HG03280 (cell line): ENCODE measurements around the gene CFAP97D2.
"Not testable (repeated sequence)": the region's sequence is repeated elsewhere in the genome, so short reads cannot be mapped to it uniquely, and the experiment has no call there.

ENCODE experiments used
- ATAC-seq: cut with Tn5 transposase; IDR thresholded peaks from one replicate; pipeline ENCODE4 v1.9.1; 2021; ENCODE audit warnings: mild to moderate bottlenecking, moderate library complexity; ENCODE audit not compliant: unreplicated experiment

Gene CFAP97D2

GRCh38 chr13:114142640-114143490, 36.2 kb upstream of the CFAP97D2 start:
- no peak for ATAC-seq

- ATAC-seq, result peak; percentile 56
Observed at GRCh38 chr13:114143806-114144605, 35.1 kb upstream of the CFAP97D2 start.

GRCh38 chr13:114144606-114145244, 34.3 kb upstream of the CFAP97D2 start:
- ATAC-seq, result no peak

DNA sequence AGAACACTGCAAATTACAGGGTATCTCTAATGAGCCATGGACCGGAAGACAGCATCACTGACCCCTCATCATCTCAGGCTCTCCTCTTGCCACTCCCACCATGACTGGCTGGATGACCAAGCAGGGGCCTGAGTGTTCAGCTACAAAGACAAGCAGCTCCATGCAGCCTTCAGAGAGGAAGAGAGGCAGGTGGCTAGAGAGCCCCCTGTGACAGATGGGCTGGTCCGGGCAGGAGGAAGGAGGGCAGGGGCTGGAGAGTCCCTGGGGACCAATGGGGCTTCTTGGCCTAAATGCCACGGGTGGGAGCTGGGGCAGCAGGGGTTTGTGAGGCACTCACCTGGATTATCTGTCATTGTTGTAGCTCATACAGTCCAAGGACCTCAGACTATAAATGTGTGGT, 33.8 kb upstream of the CFAP97D2 start:
- no peak for ATAC-seq

DNA sequence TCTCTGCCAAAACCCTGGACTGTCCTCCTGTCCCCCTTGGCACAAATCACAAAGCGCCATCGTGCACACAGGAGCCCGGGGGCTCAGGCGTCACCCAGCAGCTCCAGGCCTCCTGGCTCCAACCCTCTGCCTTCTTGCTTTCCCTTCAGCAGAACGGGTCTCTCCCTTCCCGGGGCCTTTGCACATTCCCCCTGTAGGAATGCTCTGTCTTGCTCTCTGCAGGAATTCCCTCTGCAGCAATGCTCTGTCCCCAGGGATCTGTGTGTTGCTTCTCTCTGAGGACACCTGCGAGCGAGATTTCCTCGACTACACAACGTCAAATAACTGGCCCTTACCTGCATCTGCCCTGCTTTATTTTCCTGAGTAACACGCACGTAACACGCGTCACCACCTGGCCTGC, 33.3 kb upstream of the CFAP97D2 start:
- no peak for ATAC-seq

- no peak for ATAC-seq
Observed at GRCh38 chr13:114146173-114146572, 32.9 kb upstream of the CFAP97D2 start.

DNA sequence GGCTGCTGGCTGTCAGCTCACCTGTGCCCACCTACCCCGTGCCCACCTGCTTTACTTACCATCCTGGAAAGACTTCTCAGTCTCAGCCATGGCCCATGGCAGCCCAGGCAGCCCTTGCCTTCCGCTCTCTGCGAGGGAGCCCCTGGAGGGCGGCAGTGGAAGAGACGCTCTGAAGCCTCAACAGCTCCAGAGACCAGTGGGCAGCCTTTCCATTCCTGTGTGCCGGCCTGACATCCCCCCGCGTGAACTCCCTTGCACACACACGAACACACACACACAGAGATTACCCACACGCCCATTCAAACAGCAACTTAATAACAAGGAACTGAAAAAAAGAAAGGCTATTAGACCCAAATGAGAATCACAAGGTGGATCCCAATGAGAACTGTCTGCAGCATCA, 32.4 kb upstream of the CFAP97D2 start:
- no peak for ATAC-seq

- peak; percentile 13 for ATAC-seq
Observed at GRCh38 chr13:114147803-114148520, 31.1 kb upstream of the CFAP97D2 start.

DNA sequence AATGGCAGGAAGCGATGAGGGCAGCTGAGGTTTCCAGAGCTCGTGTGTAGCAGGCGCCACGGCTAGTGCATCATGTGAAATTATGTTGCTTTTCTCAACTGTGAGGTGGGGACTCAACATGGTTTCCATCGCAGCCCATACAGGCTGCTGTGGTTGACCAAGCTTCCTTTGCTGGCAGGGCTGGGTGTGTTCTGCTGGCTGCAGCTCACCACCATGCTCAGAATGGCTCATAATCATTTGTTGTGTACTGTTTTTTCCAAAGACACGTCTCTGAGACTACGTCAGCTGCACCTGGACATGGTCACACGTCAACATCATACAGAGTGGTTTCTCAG, 30.6 kb upstream of the CFAP97D2 start:
- ATAC-seq, result peak; percentile 70

- ATAC-seq, result not testable (repeated sequence)
Observed at GRCh38 chr13:114148886-114149285, 30.2 kb upstream of the CFAP97D2 start.

GRCh38 chr13:114149774-114150740, 29.0 kb upstream of the CFAP97D2 start:
- no peak for ATAC-seq

- ATAC-seq, result no peak
Observed at GRCh38 chr13:114151031-114151430, 28.0 kb upstream of the CFAP97D2 start.

DNA sequence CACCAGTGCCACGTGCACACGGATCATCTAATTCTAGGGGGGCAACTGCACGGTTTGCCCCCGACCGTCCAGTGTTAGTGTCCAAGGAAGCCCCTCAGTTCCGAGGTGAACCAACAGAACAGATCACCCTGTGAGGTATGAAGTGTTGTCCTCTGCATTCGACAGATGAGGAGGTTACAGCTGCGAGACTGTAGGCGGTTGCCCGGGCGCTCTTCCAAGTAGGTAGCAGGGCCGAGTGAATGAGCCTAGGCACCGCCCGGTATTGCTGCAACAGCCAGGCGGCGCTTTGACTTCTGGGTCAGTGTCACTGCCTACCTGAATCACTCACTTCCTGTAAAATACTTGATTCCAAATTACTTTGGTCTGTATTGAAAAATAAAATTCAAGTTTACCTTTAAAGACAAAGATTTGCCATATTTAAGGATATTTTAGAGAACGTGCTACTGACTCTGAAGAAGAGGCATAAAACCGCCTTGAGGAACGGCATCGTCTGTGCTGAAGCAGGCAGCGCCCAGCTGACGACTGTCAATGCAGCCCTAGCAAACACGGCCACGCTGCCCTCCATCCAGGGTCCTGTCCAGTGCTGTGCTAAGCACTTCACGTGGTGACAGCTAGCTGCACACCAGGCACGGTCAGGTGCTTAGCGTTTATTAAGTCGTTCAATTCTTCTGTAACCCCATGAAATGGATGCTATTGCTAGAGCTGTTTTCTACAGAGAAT, 27.3 kb upstream of the CFAP97D2 start:
- ATAC-seq, result no peak

- no peak for ATAC-seq
Observed at GRCh38 chr13:114152285-114152645, 26.8 kb upstream of the CFAP97D2 start.

GRCh38 chr13:114152831-114153371, 26.2 kb upstream of the CFAP97D2 start:
- ATAC-seq, result no peak

GRCh38 chr13:114153485-114154080, 25.5 kb upstream of the CFAP97D2 start:
- ATAC-seq, result no peak

GRCh38 chr13:114154476-114154875, 24.6 kb upstream of the CFAP97D2 start:
- no peak for ATAC-seq

DNA sequence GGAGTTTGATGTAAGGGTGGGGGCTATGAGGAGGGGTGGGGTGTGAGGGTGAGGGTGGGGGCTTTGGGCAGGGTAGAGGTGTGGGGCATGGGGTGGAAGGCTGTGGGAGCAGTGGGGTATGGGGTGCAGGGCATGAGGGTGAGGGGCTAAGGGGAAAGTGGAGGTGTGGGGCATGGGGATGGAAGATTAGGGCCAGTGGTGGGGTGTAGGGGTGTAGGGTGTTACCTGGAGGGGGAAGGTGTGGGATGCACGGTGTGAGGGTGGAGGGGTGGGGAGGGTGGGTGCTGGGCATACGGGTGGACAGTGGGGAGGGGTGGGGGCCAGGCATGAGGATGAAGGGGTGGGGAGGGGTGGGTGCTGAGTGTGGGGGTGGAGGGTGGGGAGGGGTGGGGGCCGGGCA, 23.7 kb upstream of the CFAP97D2 start:
- no peak for ATAC-seq
